PC-9 (cell line): ENCODE measurements around the gene RNF40.
"Not testable (repeated sequence)": the region's sequence is repeated elsewhere in the genome, so short reads cannot be mapped to it uniquely, and the experiment has no call there.

Source experiments
- CTCF ChIP-seq: fragments of 200-600 bp; sonication (generic); conservative IDR thresholded peaks from 2 replicates; pipeline ENCODE4 v1.6.1; 2017; ENCODE audit warnings: mixed run types, antibody characterized with exemption, mild to moderate bottlenecking, moderate library complexity
- EZH2 ChIP-seq: fragments of 200-600 bp; sonication (generic); IDR thresholded peaks from 2 replicates; pipeline ENCODE4 v1.8.0; 2017; ENCODE audit warnings: antibody characterized with exemption, low read depth

GRCh38 chr16:30809675-30810074, 47.6 kb downstream of the RNF40 start:
- TF ChIP-seq CTCF, EZH2: not testable (repeated sequence)
